HCT116 (cell line): ENCODE results near the gene MANBA.

Experiments used
- CEBPB ChIP-seq: IDR thresholded peaks from 2 replicates; pipeline ENCODE4 v1.6.1; 2012; ENCODE audit warnings: low read depth
- EZH2 ChIP-seq: fragments of 200-600 bp; sonication (generic); IDR thresholded peaks from 2 replicates; pipeline ENCODE4 v1.6.1; 2017; ENCODE audit warnings: antibody characterized with exemption, mixed run types
- EZH2phosphoT487 ChIP-seq: fragments of 200-600 bp; IDR thresholded peaks from 2 replicates; pipeline ENCODE4 v1.6.1; 2018; ENCODE audit warnings: antibody characterized with exemption, borderline replicate concordance
- POLR2A ChIP-seq: IDR thresholded peaks from 2 replicates; pipeline ENCODE4 v1.7.0; 2011; ENCODE audit warnings: borderline replicate concordance; ENCODE audit not compliant: insufficient read depth, insufficient read length; ENCODE audit errors: extremely low read depth

- TF ChIP-seq CEBPB = no peak
- no peak for TF ChIP-seq POLR2A
- TF ChIP-seq EZH2 = no peak
- no peak for TF ChIP-seq EZH2phosphoT487
Measured at GRCh38 chr4:102707150-102707549, 53.6 kb downstream of the MANBA start.
